IMR-90 (cell line): ENCODE measurements around the gene CPAMD8. TPM values are rescaled to one million over a fixed set of nuclear protein-coding genes. Genes with fewer than 3 reads are reported as not detected.

ENCODE experiments used
- ATAC-seq: fragments of 200-7000 bp; cut with Tn5 transposase; 2 replicates; pipeline ENCODE4 v1.9.1; 2020; ENCODE audit warnings: low read depth, mild to moderate bottlenecking, moderate library complexity
- BruUV-seq: library from RNA; stranded (reverse); fragments of 400-500 nt; replicated peaks from 2 replicates; lab custom pipeline; 2021; lab: Mats Ljungman, UMichigan
- CTCF ChIA-PET: fragments of 300-600 bp; formaldehyde crosslinking; extraction: SDS; loops from one replicate; lab custom pipeline; 2021; ENCODE audit warnings: antibody characterized with exemption; lab: Yijun Ruan, JAX
- POLR2A ChIA-PET: fragments of 300-600 bp; sonication (Branson Sonifier 250); formaldehyde crosslinking; loops from one replicate; lab custom pipeline; 2022; ENCODE audit warnings: antibody characterized with exemption; ENCODE audit not compliant: unreplicated experiment; lab: Charles Lee
- DNase-seq: peaks from one replicate; pipeline ENCODE4 v3.0.0; 2013
- H2AFZ ChIP-seq: replicated peaks from 2 replicates; pipeline ENCODE3; 2013; ENCODE audit warnings: low read length, mild to moderate bottlenecking; ENCODE audit not compliant: poor library complexity
- H2AK5ac ChIP-seq: 2 replicates; pipeline ENCODE4 v1.6.1; 2013; ENCODE audit warnings: low read depth, low read length, inconsistent platforms
- H2AK9ac ChIP-seq: replicated peaks from 2 replicates; pipeline ENCODE3; 2013; ENCODE audit warnings: mild to moderate bottlenecking, low read depth, low read length, moderate library complexity; ENCODE audit not compliant: poor library complexity
- H2BK120ac ChIP-seq: 2 replicates; pipeline ENCODE4 v1.6.1; 2013; ENCODE audit warnings: low read depth, low read length, inconsistent platforms
- H2BK15ac ChIP-seq: 3 replicates; pipeline ENCODE4 v1.6.1; 2013; ENCODE audit warnings: low read depth, low read length, inconsistent platforms
- H2BK20ac ChIP-seq: 2 replicates; pipeline ENCODE4 v1.6.1; 2013; ENCODE audit warnings: low read depth, mild to moderate bottlenecking, inconsistent platforms, low read length, moderate library complexity
- H2BK5ac ChIP-seq: 2 replicates; pipeline ENCODE4 v1.6.1; 2013; ENCODE audit warnings: mild to moderate bottlenecking, low read depth, low read length, inconsistent platforms; ENCODE audit not compliant: poor library complexity, severe bottlenecking
- H3K14ac ChIP-seq: replicated peaks from 2 replicates; pipeline ENCODE4 v1.6.1; 2013; ENCODE audit warnings: low read depth, low read length, inconsistent platforms
- H3K18ac ChIP-seq: 2 replicates; pipeline ENCODE4 v1.6.1; 2013; ENCODE audit warnings: low read depth, low read length, control low read depth
- H3K23ac ChIP-seq: 2 replicates; pipeline ENCODE4 v1.6.1; 2013; ENCODE audit warnings: low read depth, low read length, inconsistent platforms
- H3K27ac ChIP-seq: 2 replicates; pipeline ENCODE4 v1.5.1; 2013; ENCODE audit warnings: mild to moderate bottlenecking, control low read depth, low read length; ENCODE audit not compliant: insufficient read depth
- H3K27me3 ChIP-seq: 2 replicates; pipeline ENCODE4 v1.6.1; 2013; ENCODE audit warnings: low read length; ENCODE audit not compliant: control insufficient read depth, insufficient read depth
- H3K36me3 ChIP-seq: 2 replicates; pipeline ENCODE4 v1.6.1; 2013; ENCODE audit warnings: low read length, mixed read lengths; ENCODE audit not compliant: control insufficient read depth, insufficient read depth
- H3K4ac ChIP-seq: 2 replicates; pipeline ENCODE4 v1.6.1; 2013; ENCODE audit warnings: low read depth, low read length, inconsistent platforms
- H3K4me1 ChIP-seq: 2 replicates; pipeline ENCODE4 v1.6.1; 2013; ENCODE audit warnings: low read length, mixed read lengths; ENCODE audit not compliant: control insufficient read depth, insufficient read depth
- H3K4me2 ChIP-seq: 2 replicates; pipeline ENCODE4 v1.6.1; 2013; ENCODE audit warnings: low read depth, mild to moderate bottlenecking, control low read depth, low read length, moderate library complexity
- H3K4me3 ChIP-seq: 2 replicates; pipeline ENCODE4 v1.5.1; 2013; ENCODE audit warnings: low read depth, mild to moderate bottlenecking, control low read depth, low read length, moderate library complexity; ENCODE audit not compliant: insufficient read depth
- H3K56ac ChIP-seq: 2 replicates; pipeline ENCODE4 v1.6.1; 2013; ENCODE audit warnings: low read length, inconsistent platforms; ENCODE audit not compliant: insufficient read depth; ENCODE audit errors: extremely low read depth
- H3K79me1 ChIP-seq, 2 experiments: 2 replicates each; pipeline ENCODE4 v1.6.1; 2013; ENCODE audit warnings: low read length in 2 of 2, inconsistent platforms in 1 of 2, low read depth in 1 of 2
- H3K9ac ChIP-seq: 2 replicates; pipeline ENCODE4 v1.6.1; 2013; ENCODE audit warnings: low read depth, low read length, control low read depth
- H3K9me1 ChIP-seq: 2 replicates; pipeline ENCODE4 v1.6.1; 2013; ENCODE audit warnings: low read length, inconsistent platforms; ENCODE audit not compliant: insufficient read depth
- H3K9me3 ChIP-seq: 2 replicates; pipeline ENCODE4 v1.6.1; 2013; ENCODE audit warnings: low read length; ENCODE audit not compliant: control insufficient read depth, insufficient read depth
- H4K20me1 ChIP-seq: 2 replicates; pipeline ENCODE4 v1.6.1; 2013; ENCODE audit warnings: low read length, inconsistent platforms; ENCODE audit not compliant: insufficient read depth
- H4K5ac ChIP-seq: 2 replicates; pipeline ENCODE4 v1.6.1; 2013; ENCODE audit warnings: mild to moderate bottlenecking, low read depth, low read length, control low read depth
- H4K8ac ChIP-seq, 2 experiments: 2 replicates each; pipeline ENCODE4 v1.6.1; 2013; ENCODE audit warnings: low read depth in 2 of 2, low read length in 2 of 2, control low read depth in 1 of 2, inconsistent platforms in 1 of 2
- H4K91ac ChIP-seq: 2 replicates; pipeline ENCODE4 v1.6.1; 2013; ENCODE audit warnings: low read depth, low read length, inconsistent platforms; ENCODE audit not compliant: insufficient read depth
- BHLHE40 ChIP-seq: fragments of 150-350 bp; IDR thresholded peaks from 2 replicates; pipeline ENCODE4 v1.6.1; 2016; ENCODE audit warnings: mild to moderate bottlenecking, low read depth, low read length
- CEBPB ChIP-seq: IDR thresholded peaks from 2 replicates; pipeline ENCODE4 v1.6.1; 2012; ENCODE audit warnings: low read depth, low read length, improper control_type of control experiment
- CHD1 ChIP-seq: IDR thresholded peaks from 2 replicates; pipeline ENCODE4 v1.6.1; 2012; ENCODE audit warnings: low read depth, low read length, improper control_type of control experiment
- ELK1 ChIP-seq: fragments of 150-350 bp; IDR thresholded peaks from 2 replicates; pipeline ENCODE4 v1.6.1; 2016; ENCODE audit warnings: low read depth, mild to moderate bottlenecking, low read length, moderate library complexity, borderline replicate concordance
- FOS ChIP-seq: fragments of 150-350 bp; IDR thresholded peaks from 2 replicates; pipeline ENCODE4 v1.6.1; 2016; ENCODE audit warnings: low read depth, low read length
- MAFK ChIP-seq: IDR thresholded peaks from 2 replicates; pipeline ENCODE4 v1.6.1; 2012; ENCODE audit warnings: low read depth, low read length, improper control_type of control experiment
- MAZ ChIP-seq: IDR thresholded peaks from 2 replicates; pipeline ENCODE4 v1.6.1; 2012; ENCODE audit warnings: low read depth, mild to moderate bottlenecking, low read length, improper control_type of control experiment, moderate library complexity, borderline replicate concordance
- MXI1 ChIP-seq: IDR thresholded peaks from 2 replicates; pipeline ENCODE4 v1.6.1; 2012; ENCODE audit warnings: low read depth, mild to moderate bottlenecking, low read length, moderate library complexity, borderline replicate concordance
- NFE2L2 ChIP-seq: fragments of 150-350 bp; IDR thresholded peaks from 2 replicates; pipeline ENCODE4 v1.6.1; 2016; ENCODE audit warnings: low read depth, mild to moderate bottlenecking, low read length
- POLR2A ChIP-seq: IDR thresholded peaks from 2 replicates; pipeline ENCODE4 v1.6.1; 2012; ENCODE audit warnings: mild to moderate bottlenecking, low read depth, low read length
- RAD21 ChIP-seq: IDR thresholded peaks from 2 replicates; pipeline ENCODE4 v1.6.1; 2012; ENCODE audit warnings: low read length, improper control_type of control experiment
- RCOR1 ChIP-seq: IDR thresholded peaks from 2 replicates; pipeline ENCODE4 v1.6.1; 2012; ENCODE audit warnings: mild to moderate bottlenecking, low read length, improper control_type of control experiment; ENCODE audit not compliant: insufficient replicate concordance
- RFX5 ChIP-seq: IDR thresholded peaks from 2 replicates; pipeline ENCODE4 v1.8.0; 2012; ENCODE audit warnings: low read depth, mild to moderate bottlenecking, low read length, moderate library complexity
- SMC3 ChIP-seq: fragments of 150-350 bp; IDR thresholded peaks from 2 replicates; pipeline ENCODE4 v1.6.1; 2016; ENCODE audit warnings: low read depth, mild to moderate bottlenecking, antibody characterized with exemption, low read length, moderate library complexity
- whole genome bisulfite sequencing, 2 experiments: methylation state at CpG; one replicate each; pipeline versions ENCODE4 v1.1.5 to v1.1.7; 2013; ENCODE audit warnings: missing lambda C conversion rate in 2 of 2; ENCODE audit not compliant: insufficient read length in 1 of 2; ENCODE audit errors: extremely low coverage in 2 of 2; 5-methylcytosine and 5-hydroxymethylcytosine counted together
- dilution Hi-C: fragments of 300-500 bp; cut with HindIII; formaldehyde crosslinking; loops from one replicate; pipeline ENCODE4 v1.14.3; 2018; ENCODE audit warnings: low sequenced_read_pairs; ENCODE audit not compliant: unreplicated experiment
- in situ Hi-C: fragments of 300-500 bp; cut with MboI; formaldehyde crosslinking; loops from 3 replicates; pipeline ENCODE4 v1.14.3; 2019; ENCODE audit warnings: low sequenced_read_pairs, inconsistent platforms, mixed read lengths
- intact Hi-C: fragments of 100-400 bp; cut with micrococcal nuclease; formaldehyde crosslinking; loops from 2 replicates; pipeline ENCODE4 v1.10.0; 2022
- polyA plus RNA-seq, 3 experiments: library from polyadenylated mRNA; depleted of rRNA; stranded (reverse); fragments of >200 nt; gene quantifications; 2 replicates each; pipeline ENCODE4 v1.2.3, GENCODE V29; 2012; ENCODE audit warnings: low replicate concordance in 1 of 3
- total RNA-seq: library from RNA; depleted of rRNA; stranded (reverse); fragments of >200 nt; gene quantifications from 2 replicates; pipeline ENCODE4 v1.2.3, GENCODE V29; 2012
- TF ChIP-seq, protein P1 (sequence below): fragments of 150-350 bp; IDR thresholded peaks from 2 replicates; pipeline ENCODE4 v1.6.1; 2017; ENCODE audit warnings: mild to moderate bottlenecking, antibody characterized with exemption, low read length, low read depth
- TF ChIP-seq, protein P2 (sequence below): conservative IDR thresholded peaks from 2 replicates; pipeline ENCODE4 v1.5.1; 2012; ENCODE audit warnings: mild to moderate bottlenecking, low read depth, low read length, improper control_type of control experiment

CPAMD8 gene
- total and polyA plus RNA-seq, 2 of the 4 experiments (the other 2 are of a cell fraction) = 0.36 to 0.79 TPM

DNA sequence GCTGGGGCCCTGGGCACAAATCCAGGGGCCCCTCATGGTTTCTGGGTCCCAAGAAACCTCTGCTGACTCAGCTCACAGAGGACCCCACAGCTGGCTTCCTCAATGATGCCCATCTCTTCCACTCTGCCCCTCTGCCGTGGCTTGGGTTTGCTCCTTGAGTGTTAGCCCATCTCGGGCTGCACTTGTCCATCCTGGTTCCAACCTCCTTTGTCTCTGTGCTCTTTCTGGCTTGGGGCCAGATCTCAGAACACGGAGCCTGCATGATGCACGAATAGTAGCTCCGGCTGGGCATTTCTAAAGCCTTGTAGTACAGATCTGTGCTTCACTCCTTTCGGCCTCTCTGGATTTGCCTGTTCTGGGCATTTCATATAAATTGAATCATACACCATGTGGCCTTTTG, 84.0 kb downstream of the CPAMD8 start:
- TF ChIP-seq FOS (no peak), SMC3 (no peak), MAZ (no peak), RFX5 (no peak), CEBPB (no peak), RCOR1 (no peak), BHLHE40 (no peak), NFE2L2 (no peak), MXI1 (no peak), MAFK (no peak), RAD21 (no peak), CHD1 (no peak), POLR2A (no peak), ELK1 (no peak)
- TF ChIP-seq, protein P1, sequence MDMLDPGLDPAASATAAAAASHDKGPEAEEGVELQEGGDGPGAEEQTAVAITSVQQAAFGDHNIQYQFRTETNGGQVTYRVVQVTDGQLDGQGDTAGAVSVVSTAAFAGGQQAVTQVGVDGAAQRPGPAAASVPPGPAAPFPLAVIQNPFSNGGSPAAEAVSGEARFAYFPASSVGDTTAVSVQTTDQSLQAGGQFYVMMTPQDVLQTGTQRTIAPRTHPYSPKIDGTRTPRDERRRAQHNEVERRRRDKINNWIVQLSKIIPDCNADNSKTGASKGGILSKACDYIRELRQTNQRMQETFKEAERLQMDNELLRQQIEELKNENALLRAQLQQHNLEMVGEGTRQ = no peak
- TF ChIP-seq, protein P2, sequence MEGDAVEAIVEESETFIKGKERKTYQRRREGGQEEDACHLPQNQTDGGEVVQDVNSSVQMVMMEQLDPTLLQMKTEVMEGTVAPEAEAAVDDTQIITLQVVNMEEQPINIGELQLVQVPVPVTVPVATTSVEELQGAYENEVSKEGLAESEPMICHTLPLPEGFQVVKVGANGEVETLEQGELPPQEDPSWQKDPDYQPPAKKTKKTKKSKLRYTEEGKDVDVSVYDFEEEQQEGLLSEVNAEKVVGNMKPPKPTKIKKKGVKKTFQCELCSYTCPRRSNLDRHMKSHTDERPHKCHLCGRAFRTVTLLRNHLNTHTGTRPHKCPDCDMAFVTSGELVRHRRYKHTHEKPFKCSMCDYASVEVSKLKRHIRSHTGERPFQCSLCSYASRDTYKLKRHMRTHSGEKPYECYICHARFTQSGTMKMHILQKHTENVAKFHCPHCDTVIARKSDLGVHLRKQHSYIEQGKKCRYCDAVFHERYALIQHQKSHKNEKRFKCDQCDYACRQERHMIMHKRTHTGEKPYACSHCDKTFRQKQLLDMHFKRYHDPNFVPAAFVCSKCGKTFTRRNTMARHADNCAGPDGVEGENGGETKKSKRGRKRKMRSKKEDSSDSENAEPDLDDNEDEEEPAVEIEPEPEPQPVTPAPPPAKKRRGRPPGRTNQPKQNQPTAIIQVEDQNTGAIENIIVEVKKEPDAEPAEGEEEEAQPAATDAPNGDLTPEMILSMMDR = no peak
- no peak overlapping the region for H3K23ac ChIP-seq
- DNase-seq (no peak), ATAC-seq (no peak)
- no peaks in the 10 kb centered on the region; the same call in 1 of the 2 replicates for H3K27me3 ChIP-seq
- H3K56ac ChIP-seq = no peak overlapping the region
- H3K4me3 ChIP-seq = no peak overlapping the region
- H2BK120ac ChIP-seq = no peak overlapping the region
- H2AK5ac ChIP-seq = no peak overlapping the region
- no peaks in the 10 kb centered on the region for H3K36me3 ChIP-seq
- POLR2A ChIA-PET = no interaction called here
- no peak overlapping the region for H2BK5ac ChIP-seq
- dilution Hi-C loops (no loop called here), in situ Hi-C loops (no loop called here), intact Hi-C loops (no loop called here)
- H4K91ac ChIP-seq = no peak overlapping the region
- H3K9ac ChIP-seq = no peak overlapping the region
- H2BK15ac ChIP-seq = no peak overlapping the region
- H3K27ac ChIP-seq = no peak overlapping the region
- no peak overlapping the region for H4K8ac ChIP-seq
- no TSS peak for BruUV-seq
- H3K9me3 ChIP-seq = no peaks in the 10 kb centered on the region
- H3K4me1 ChIP-seq = no peaks in the 10 kb centered on the region
- H2BK20ac ChIP-seq = no peak overlapping the region
- H3K9me1 ChIP-seq = no peaks in the 10 kb centered on the region
- no peak overlapping the region for H3K4me2 ChIP-seq
- no peak overlapping the region for H2AK9ac ChIP-seq
- no peak overlapping the region for H2AFZ ChIP-seq
- H3K14ac ChIP-seq = no peak overlapping the region
- no peak overlapping the region for H4K5ac ChIP-seq
- no peak overlapping the region for H3K4ac ChIP-seq
- CTCF ChIA-PET = no interaction called here
- no peaks in the 10 kb centered on the region for H4K20me1 ChIP-seq
- 100% methylated on average over 1 of the region's 6 CpGs; no CpG with 5 or more reads in 1 of the 2 experiments for WGBS, 2 experiments
- no peak overlapping the region for H3K18ac ChIP-seq
- no peaks in the 10 kb centered on the region for H3K79me1 ChIP-seq
